GM12801 (cell line): ENCODE results near the gene FRYL.

Source experiments
- CTCF ChIP-seq: IDR thresholded peaks from one replicate; pipeline ENCODE4 v1.5.1; 2011; ENCODE audit warnings: control low read depth; ENCODE audit not compliant: insufficient read length; ENCODE audit errors: extremely low read depth

The FRYL gene

DNA sequence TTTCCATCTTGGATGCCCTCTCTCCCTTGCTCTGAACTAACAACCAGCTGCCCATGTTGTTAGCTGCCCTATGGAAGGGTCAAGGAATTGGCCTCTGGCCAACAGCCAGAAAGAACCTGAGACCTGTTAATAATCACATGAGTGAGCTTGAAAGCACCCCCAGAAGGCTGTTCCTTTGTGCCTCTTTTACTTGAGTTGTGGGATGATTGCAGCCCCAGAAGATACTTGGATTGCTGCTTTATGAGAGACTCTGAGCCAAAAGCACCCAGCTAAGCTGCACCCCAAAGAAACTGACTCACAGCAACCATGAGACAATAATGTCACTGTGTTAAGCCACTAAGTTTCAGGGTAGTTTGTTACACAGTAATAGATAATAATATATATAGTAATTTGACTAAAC lies 73.3 kb downstream of the FRYL start:
- TF ChIP-seq CTCF: no peak

DNA sequence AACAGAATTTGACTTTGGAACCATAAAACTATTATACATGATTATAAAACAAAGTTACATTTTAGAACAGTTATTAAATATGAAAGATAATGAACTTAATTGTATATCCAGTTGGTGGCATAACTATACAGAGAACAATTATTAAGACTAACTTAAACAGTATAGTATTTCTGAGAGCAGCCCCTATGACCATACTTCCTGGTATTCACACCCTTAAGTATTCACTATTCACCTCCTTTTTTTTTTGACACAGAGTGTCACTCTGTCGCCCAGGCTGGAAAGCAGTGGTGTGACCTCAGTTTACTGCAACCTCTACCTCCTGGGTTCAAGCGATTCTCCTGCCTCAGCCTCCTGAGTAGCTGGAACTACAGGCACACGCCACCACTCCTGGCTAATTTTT lies 74.5 kb downstream of the FRYL start:
- TF ChIP-seq CTCF: no peak

- no peak for TF ChIP-seq CTCF
Measured at GRCh38 chr4:48704091-48704802, 75.8 kb downstream of the FRYL start.

DNA sequence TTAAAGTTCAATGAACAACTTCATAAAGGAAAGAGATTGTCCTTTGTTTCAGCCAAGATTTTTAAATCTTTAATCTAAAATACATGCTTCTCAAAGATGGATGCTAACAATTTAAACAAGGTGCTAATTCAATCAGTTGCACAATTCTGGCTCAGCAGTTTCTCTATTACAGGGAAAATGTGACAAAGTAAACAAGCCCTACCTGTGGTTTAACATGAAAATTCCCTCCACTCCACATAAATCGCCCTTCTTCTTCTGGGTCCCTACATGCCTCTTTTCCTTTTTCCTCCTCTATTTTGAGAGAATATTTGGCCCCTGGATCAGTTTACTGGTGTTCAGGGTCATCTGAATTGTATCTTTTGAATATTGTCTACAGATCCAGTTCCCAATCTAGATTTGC lies 80.6 kb downstream of the FRYL start:
- no peak for TF ChIP-seq CTCF

DNA sequence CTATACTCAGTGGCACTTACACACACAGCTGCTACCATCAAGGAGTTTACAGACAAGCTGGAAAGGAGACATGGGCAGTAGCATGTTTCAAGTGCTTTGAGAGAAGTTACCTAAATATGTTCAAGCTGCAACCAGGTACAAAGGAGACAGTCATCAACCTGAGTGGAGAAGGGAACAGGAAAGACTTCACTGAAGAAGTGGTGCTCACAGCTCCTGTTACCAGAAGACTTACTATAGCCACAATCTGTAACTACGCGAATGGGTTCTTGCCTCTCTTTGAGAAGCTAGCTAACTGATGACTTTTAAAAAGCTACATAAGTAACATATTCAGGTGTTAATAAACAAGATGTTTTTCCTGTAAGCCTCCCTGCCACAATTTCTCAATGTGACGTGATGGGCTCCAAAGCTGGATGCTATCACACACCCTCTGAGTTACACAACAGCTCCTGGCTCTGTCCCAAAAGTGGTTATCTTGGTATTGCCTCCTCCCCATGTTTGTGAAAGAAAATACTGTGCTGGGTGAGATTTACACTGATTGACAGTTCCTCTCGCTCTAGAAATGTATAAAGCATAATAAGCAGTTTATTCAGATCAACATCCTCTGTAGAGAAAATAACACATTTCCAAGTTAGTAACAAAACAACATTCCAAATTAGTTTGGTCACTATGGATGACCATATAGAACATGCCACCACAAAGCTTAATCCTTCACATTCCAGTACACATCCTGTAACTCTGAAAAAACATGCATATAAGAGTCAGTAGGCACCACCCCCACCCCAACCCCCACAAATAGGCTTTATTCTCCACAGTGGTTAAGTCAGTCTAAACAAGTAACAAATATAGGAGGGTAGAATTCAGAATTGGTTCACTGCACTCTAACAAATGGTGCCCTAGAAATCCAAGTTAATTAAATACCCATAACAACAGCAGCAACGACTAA lies 81.8 kb downstream of the FRYL start:
- no peak for TF ChIP-seq CTCF

DNA sequence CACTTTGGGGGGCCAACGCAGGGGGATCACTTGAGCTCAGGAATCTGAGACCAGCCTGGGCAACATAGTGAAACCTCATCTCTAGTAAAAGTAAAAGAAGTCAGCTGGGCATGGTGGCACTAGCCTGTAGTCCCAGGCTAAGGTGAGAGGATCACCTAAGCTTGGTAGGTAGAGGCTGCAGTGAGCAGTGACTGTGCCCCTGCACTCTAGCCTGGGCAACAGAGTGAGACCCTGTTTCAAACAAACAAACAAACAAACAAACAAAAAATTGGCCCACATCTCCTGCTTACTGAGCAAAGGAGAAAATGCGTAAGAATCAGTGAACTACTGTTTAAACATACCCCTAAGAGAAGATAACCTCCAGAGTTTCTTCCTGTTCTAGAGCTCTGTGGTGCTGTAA lies 85.3 kb downstream of the FRYL start:
- no peak for TF ChIP-seq CTCF

- no peak for TF ChIP-seq CTCF
Measured at GRCh38 chr4:48693856-48694574, 86.1 kb downstream of the FRYL start.
